Ishikawa (cell line): ENCODE results near the gene APBA1.

Experiments
- CEBPB ChIP-seq: IDR thresholded peaks from 2 replicates; pipeline ENCODE4 v1.6.1; 2012
- CREB1 ChIP-seq: IDR thresholded peaks from 2 replicates; pipeline ENCODE4 v1.6.1; 2012; ENCODE audit warnings: low read depth
- EGR1 ChIP-seq: IDR thresholded peaks from 2 replicates; pipeline ENCODE4 v1.6.1; 2012
- EP300 ChIP-seq: IDR thresholded peaks from 2 replicates; pipeline ENCODE4 v1.6.1; 2012; ENCODE audit warnings: borderline replicate concordance
- MAX ChIP-seq: IDR thresholded peaks from 2 replicates; pipeline ENCODE4 v1.6.1; 2012
- REST ChIP-seq: IDR thresholded peaks from 2 replicates; pipeline ENCODE4 v1.6.1; 2012; ENCODE audit warnings: low read depth, mild to moderate bottlenecking
- TAF1 ChIP-seq: IDR thresholded peaks from 2 replicates; pipeline ENCODE4 v1.6.1; 2012; ENCODE audit warnings: low read depth, mild to moderate bottlenecking
- TCF12 ChIP-seq: IDR thresholded peaks from 2 replicates; pipeline ENCODE4 v1.6.1; 2012; ENCODE audit warnings: low read depth
- TEAD4 ChIP-seq: IDR thresholded peaks from 2 replicates; pipeline ENCODE4 v1.6.1; 2012
- USF1 ChIP-seq: IDR thresholded peaks from 2 replicates; pipeline ENCODE4 v1.6.1; 2012
- YY1 ChIP-seq: IDR thresholded peaks from 2 replicates; pipeline ENCODE4 v1.6.1; 2012; ENCODE audit warnings: low read depth
- ZBTB7A ChIP-seq: IDR thresholded peaks from 2 replicates; pipeline ENCODE4 v1.6.1; 2012; ENCODE audit warnings: low read depth

- TF ChIP-seq REST (no peak), TAF1 (no peak), CEBPB (no peak), CREB1 (no peak), MAX (no peak), TCF12 (no peak), ZBTB7A (no peak), TEAD4 (no peak), YY1 (no peak), EGR1 (no peak), EP300 (no peak), USF1 (no peak)
Measured at GRCh38 chr9:69667306-69667705, 4.9 kb downstream of the APBA1 start.
